ENCODE results near the gene ATP4B. TPM values are rescaled to one million over a fixed set of nuclear protein-coding genes. Genes with fewer than 3 reads are reported as not detected.

ATP4B gene
- total and polyA plus RNA-seq, 2 experiments from 2014 or later, result 16.2 to 30.8 TPM

DNA sequence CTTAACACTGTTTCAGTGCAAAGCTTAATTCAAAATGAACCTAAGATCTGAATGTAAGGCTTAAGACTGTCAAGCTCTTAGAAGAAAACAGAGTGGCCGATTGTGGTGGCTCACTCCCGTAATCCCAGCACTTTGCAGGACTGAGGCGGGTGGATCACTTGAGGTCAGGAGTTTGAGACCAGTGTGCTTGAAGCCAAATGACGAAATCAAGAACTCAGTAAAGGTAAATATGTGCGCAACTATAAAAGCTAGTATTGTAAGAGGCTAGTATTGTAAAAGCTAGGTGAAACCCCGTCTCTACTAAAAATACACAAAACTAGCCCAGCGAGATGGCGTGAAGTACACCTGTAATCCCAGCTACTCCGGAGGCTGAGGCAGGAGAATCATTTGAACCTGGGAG, 12.7 kb downstream of the ATP4B start:
- H2AFZ ChIP-seq, result no peak overlapping the region
- TF ChIP-seq EZH2 (IDR thresholded peaks at IDR 0.05; ENCODE audit: borderline replicate concordance) (no peak), EZH2phosphoT487 (IDR thresholded peaks at IDR 0.05; ENCODE audit: low read depth, severe bottlenecking, unreplicated experiment) (no peak)
- TF ChIP-seq, protein P1, sequence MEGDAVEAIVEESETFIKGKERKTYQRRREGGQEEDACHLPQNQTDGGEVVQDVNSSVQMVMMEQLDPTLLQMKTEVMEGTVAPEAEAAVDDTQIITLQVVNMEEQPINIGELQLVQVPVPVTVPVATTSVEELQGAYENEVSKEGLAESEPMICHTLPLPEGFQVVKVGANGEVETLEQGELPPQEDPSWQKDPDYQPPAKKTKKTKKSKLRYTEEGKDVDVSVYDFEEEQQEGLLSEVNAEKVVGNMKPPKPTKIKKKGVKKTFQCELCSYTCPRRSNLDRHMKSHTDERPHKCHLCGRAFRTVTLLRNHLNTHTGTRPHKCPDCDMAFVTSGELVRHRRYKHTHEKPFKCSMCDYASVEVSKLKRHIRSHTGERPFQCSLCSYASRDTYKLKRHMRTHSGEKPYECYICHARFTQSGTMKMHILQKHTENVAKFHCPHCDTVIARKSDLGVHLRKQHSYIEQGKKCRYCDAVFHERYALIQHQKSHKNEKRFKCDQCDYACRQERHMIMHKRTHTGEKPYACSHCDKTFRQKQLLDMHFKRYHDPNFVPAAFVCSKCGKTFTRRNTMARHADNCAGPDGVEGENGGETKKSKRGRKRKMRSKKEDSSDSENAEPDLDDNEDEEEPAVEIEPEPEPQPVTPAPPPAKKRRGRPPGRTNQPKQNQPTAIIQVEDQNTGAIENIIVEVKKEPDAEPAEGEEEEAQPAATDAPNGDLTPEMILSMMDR (IDR thresholded peaks at IDR 0.05; ENCODE audit: poor library complexity), result no peak
- 91% methylated on average over 9 of the region's 9 CpGs for WGBS (ENCODE audit: low lambda C conversion rate, missing lambda C conversion rate)

DNA sequence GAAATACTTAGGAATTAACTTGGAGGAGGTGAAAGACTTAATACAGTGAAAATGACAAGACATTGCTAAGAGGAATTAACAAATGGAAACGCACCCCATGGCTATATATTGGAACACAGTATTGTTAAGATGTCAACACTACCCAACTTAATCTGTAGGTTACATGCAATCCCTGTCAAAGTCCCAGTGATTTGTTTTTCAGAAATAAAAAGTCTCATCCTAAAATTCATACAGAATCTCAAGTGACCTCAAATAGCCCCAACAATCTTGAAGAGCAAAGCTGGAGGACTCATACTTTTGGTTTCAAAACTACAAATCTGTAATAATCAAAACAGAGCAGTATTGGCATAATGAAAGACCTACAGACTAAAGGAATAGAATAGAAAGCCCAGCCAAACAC, 13.2 kb downstream of the ATP4B start:
- DNase-seq (ENCODE audit: low spot score), result no peak
- H3K9me3 ChIP-seq (ENCODE audit: low read depth), result no peaks in the 10 kb centered on the region
- H3K4me1 ChIP-seq (ENCODE audit: insufficient read depth), result no peaks in the 10 kb centered on the region

More for the DNA sequence above, 12.7 kb downstream of the ATP4B start:
- Histone ChIP-seq H3K9me2 (replicated peaks; ENCODE audit: insufficient read depth) (no peaks in the 10 kb centered on the region), H4K20me1 (ENCODE audit: insufficient read depth, poor library complexity, severe bottlenecking) (no peaks in the 10 kb centered on the region), H3K4me2 (no peak overlapping the region), H3K9me3 (ENCODE audit: low read depth) (no peaks in the 10 kb centered on the region), H3K4me1 (ENCODE audit: insufficient read depth) (no peaks in the 10 kb centered on the region), H3K36me3 (replicated peaks; ENCODE audit: insufficient read depth, low read depth) (peaks cover 4% of the 10 kb centered on the region), H3K79me2 (no peaks in the 10 kb centered on the region), H3K27ac (no peak overlapping the region), H3K27me3 (no peaks in the 10 kb centered on the region), H3K4me3 (no peak overlapping the region)
- no peak for DNase-seq (ENCODE audit: low spot score)

DNA sequence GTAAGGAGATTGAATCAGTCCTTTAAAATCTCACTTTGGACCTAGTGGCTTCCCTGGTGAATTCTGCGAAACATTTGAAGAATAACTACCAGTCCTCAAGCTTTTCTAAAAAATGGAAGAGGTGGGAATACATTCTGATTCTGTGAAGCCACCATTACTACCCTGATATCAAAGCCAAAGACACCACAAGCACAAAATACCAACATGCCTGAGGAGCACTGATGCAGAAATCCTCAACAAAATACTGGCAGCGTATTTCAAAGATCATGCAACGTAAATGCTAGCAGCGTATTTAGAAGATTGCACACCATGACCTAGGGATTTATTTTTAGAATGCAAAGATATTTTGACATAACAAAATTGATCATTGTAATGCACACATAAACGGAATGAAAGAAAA, 14.4 kb downstream of the ATP4B start:
- peaks cover 4% of the 10 kb centered on the region for H3K36me3 ChIP-seq (replicated peaks; ENCODE audit: insufficient read depth, low read depth)
- no peaks in the 10 kb centered on the region for H3K9me3 ChIP-seq (ENCODE audit: low read depth)
- no peak overlapping the region for H3K4me2 ChIP-seq
- whole genome bisulfite sequencing (ENCODE audit: low lambda C conversion rate, missing lambda C conversion rate), result 97% methylated on average over 5 of the region's 5 CpGs
- H3K4me1 ChIP-seq (ENCODE audit: insufficient read depth), result no peaks in the 10 kb centered on the region
- no peak for TF ChIP-seq EZH2phosphoT487 (IDR thresholded peaks at IDR 0.05; ENCODE audit: low read depth, severe bottlenecking, unreplicated experiment)
- no peak for TF ChIP-seq EZH2 (IDR thresholded peaks at IDR 0.05; ENCODE audit: borderline replicate concordance)
- TF ChIP-seq, protein P1 (IDR thresholded peaks at IDR 0.05; ENCODE audit: poor library complexity), result no peak
- no peak overlapping the region for H3K4me3 ChIP-seq
- H3K27me3 ChIP-seq, result no peaks in the 10 kb centered on the region
- DNase-seq (ENCODE audit: low spot score), result no peak
- H4K20me1 ChIP-seq (ENCODE audit: insufficient read depth, poor library complexity, severe bottlenecking), result no peaks in the 10 kb centered on the region
- H3K27ac ChIP-seq, result no peak overlapping the region
- H3K9me2 ChIP-seq (replicated peaks; ENCODE audit: insufficient read depth), result no peaks in the 10 kb centered on the region
- no peaks in the 10 kb centered on the region for H3K79me2 ChIP-seq
- H2AFZ ChIP-seq, result no peak overlapping the region

More for the DNA sequence above, 13.2 kb downstream of the ATP4B start:
- no peaks in the 10 kb centered on the region for H4K20me1 ChIP-seq (ENCODE audit: insufficient read depth, poor library complexity, severe bottlenecking)
- H3K4me3 ChIP-seq, result no peak overlapping the region
- no peak overlapping the region for H3K27ac ChIP-seq
- no peaks in the 10 kb centered on the region for H3K79me2 ChIP-seq
- H3K9me2 ChIP-seq (replicated peaks; ENCODE audit: insufficient read depth), result no peaks in the 10 kb centered on the region
- 91% methylated on average over 1 of the region's 1 CpG for WGBS (ENCODE audit: low lambda C conversion rate, missing lambda C conversion rate)
- H3K36me3 ChIP-seq (replicated peaks; ENCODE audit: insufficient read depth, low read depth), result peaks cover 4% of the 10 kb centered on the region
- H3K4me2 ChIP-seq, result no peak overlapping the region
- TF ChIP-seq, protein P1 (IDR thresholded peaks at IDR 0.05; ENCODE audit: poor library complexity), result no peak
- TF ChIP-seq EZH2phosphoT487 (IDR thresholded peaks at IDR 0.05; ENCODE audit: low read depth, severe bottlenecking, unreplicated experiment), result no peak
- no peak for TF ChIP-seq EZH2 (IDR thresholded peaks at IDR 0.05; ENCODE audit: borderline replicate concordance)
- H2AFZ ChIP-seq, result no peak overlapping the region
- no peaks in the 10 kb centered on the region for H3K27me3 ChIP-seq

GRCh38 chr13:113642563-113642962, 15.4 kb downstream of the ATP4B start:
- H3K4me2 ChIP-seq, result no peak overlapping the region
- no peak overlapping the region for H3K4me3 ChIP-seq
- H3K27ac ChIP-seq, result no peak overlapping the region
- 94% methylated on average over 2 of the region's 2 CpGs for WGBS (ENCODE audit: low lambda C conversion rate, missing lambda C conversion rate)
- no peak overlapping the region for H2AFZ ChIP-seq
- no peaks in the 10 kb centered on the region for H3K9me3 ChIP-seq (ENCODE audit: low read depth)
- no peaks in the 10 kb centered on the region for H3K79me2 ChIP-seq
- TF ChIP-seq, protein P1 (IDR thresholded peaks at IDR 0.05; ENCODE audit: poor library complexity), result no peak
- TF ChIP-seq EZH2 (IDR thresholded peaks at IDR 0.05; ENCODE audit: borderline replicate concordance), result no peak
- TF ChIP-seq EZH2phosphoT487 (IDR thresholded peaks at IDR 0.05; ENCODE audit: low read depth, severe bottlenecking, unreplicated experiment), result no peak
- no peaks in the 10 kb centered on the region for H4K20me1 ChIP-seq (ENCODE audit: insufficient read depth, poor library complexity, severe bottlenecking)
- H3K4me1 ChIP-seq (ENCODE audit: insufficient read depth), result no peaks in the 10 kb centered on the region
- peaks cover 4% of the 10 kb centered on the region for H3K36me3 ChIP-seq (replicated peaks; ENCODE audit: insufficient read depth, low read depth)
- H3K27me3 ChIP-seq, result no peaks in the 10 kb centered on the region
- DNase-seq (ENCODE audit: low spot score), result no peak
- H3K9me2 ChIP-seq (replicated peaks; ENCODE audit: insufficient read depth), result no peaks in the 10 kb centered on the region
